ENCODE measurements around the gene MTCP1.

Gene MTCP1, protein sequence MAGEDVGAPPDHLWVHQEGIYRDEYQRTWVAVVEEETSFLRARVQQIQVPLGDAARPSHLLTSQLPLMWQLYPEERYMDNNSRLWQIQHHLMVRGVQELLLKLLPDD

DNA sequence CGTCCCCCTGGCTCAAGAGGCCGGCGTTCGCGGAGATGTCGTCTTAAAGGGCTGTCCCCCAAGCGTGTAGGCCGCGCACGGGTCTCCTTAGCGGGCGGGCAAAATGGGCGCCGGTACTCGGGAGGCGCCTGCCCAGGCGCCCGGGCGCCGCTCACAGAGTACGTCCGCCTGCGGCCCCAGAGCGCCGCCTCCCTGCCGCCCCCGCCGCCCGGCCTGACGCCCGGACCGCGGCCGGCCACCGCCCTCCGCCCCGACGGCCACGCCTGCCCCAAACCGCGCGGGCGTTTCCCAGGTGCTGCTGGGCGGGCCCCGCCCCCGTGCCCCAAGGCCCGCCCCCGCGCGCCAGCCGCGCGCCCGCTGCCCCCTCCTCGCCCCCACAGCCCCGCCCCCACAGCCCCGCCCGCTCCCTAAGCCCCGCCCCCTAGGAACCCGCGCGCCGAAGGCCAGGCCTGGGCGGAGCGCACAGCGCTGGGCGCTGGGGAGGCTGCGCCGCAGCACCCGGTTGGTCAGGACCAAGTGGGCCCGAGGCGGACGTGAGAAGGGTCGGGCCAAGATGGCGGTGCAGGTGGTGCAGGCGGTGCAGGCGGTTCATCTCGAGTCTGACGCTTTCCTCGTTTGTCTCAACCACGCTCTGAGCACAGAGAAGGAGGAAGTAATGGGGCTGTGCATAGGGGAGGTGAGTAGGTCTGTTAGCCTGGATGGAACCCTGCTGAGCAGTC lies at the start of gene MTCP1, which contains the start of the genes BRCC3 and CMC4:
Gene MTCP1, minus strand, starts transcription at position 162 of the 719 bp plus-strand sequence. CDS start 5,126 bp downstream, outside the sequence.
Gene BRCC3, plus strand, starts transcription at position 534 of the 719 bp plus-strand sequence. Its CDS starts 20 bp downstream, at position 554.
Gene CMC4, minus strand, starts transcription at position 162 of the 719 bp plus-strand sequence. CDS start 7,113 bp downstream, outside the sequence.
- no peak for DNase-seq

- DNase-seq: no peak
These were observed 44.4 kb upstream of the MTCP1 start for GRCh38 chrX:155115174-155115819.

DNA sequence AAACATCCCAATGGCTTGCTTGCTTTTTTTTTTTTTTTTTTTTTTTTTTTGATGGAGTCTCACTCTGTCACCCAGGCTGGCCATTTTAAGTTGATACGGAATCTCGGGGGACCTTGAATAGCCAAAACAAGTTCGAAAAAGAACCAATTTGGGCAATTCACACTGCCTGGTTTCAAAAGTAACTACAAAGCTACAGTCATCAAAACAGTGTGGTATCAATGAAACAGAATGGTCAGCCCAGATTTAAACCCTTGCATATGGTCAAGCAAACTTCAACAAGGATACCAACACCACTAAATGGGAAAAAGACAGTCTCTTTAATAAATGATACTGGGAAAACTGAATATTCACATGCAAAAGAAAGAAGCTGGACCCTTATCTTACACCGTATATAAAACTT lies 42.2 kb upstream of the MTCP1 start:
- DNase-seq: no peak

DNA sequence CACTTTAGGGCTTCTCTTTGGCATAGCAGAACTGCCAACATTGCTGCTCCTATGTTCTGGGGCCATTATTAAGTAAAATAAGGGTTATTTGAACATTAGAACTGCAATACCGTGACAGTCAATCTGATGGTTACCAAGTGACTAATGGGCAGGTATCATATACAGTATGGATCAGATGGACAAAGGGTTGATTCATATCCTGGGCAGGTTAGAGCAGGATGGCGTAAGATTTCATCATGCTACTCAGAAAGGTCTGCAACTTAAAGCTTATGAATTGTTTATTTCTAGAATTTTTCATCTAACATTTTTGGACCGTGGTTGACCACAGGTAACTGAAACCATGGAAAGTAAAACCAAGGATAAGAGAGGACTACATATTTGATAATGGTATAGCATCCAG lies 41.2 kb upstream of the MTCP1 start:
- no peak for DNase-seq

- DNase-seq: no peak
These were observed 37.5 kb upstream of the MTCP1 start for GRCh38 chrX:155108427-155108826.

DNA sequence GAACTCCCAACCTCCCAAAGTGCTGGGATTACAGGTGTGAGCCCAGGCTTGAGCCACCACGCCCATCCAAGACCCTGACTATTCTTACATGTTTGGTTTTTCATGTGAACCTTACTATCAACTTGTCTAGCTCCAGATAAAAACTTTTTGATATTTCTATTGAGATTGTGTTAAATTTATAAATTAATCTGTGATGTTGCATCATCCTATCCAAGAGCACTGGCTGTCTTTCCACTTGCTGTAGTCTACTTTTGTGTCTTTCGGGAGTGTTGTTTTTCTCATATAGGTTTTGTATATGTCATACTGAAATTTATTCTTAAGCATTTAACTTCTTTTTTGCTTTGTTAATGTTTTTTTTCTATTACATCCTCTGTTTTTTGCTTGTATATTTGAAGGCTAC lies 35.0 kb upstream of the MTCP1 start:
- no peak for DNase-seq

DNA sequence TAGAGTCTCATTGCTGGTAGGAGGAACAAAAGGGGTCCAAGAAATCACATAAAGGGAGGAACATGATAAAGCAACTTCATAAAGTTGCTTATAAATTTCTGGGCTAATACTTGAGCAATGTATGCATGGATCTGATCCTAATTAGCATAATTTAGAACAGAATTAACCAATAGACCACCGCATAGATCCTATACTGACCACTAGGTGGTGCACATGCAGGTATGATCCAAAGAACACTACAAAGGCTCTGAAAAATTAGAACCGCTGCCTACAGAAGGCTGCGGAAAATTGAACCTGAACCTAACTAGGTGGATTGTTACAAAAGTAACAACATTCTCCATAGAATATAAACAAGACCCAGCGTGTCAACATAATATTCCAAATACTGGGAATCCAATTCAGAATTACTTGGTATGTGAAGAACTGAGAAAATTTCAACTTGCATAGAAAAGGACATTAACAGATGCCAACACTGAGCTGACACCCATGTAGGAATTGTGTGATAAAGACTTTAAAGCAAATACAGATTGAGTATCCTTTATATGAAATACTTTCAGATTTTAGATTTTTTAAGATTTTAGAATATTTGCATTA lies 23.6 kb upstream of the MTCP1 start:
- no peak for DNase-seq

DNA sequence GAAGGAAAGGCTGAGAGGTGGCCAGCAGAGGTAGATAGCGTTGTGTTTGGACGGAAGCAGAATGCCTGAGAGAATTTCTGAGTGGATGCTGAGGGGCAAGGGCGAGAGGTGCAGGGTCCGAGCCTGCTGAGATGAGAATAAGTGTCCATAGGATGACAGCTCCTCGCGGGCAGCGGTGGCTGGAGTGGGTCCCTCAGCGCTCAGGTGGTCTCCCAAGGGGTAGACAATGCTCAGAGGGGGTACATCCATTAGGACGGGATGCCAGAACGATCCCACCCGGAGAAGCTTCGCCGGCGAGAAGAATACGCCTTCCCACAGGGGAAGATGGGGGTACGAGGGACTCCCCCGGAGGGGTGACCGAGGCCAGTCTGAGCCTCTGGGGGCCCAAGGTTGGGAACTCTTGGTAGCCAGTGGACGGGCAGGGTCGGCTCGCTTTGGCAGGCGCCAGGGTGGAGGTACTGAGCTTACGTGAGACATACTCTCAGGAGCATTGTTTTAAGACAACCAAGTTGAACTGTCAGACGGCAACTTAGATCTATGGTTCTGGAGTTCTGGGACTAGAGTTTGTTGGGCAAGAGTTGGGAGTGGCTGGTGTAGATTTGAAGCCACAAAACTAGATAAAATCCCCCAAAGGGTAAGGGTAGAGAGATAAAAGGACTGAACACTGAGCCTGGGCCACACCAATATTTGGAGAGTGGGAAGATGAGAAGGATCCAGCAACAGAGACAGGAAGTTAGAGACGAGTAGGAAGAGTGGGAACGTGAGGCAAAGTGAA lies 16.2 kb upstream of the MTCP1 start:
- DNase-seq: no peak

DNA sequence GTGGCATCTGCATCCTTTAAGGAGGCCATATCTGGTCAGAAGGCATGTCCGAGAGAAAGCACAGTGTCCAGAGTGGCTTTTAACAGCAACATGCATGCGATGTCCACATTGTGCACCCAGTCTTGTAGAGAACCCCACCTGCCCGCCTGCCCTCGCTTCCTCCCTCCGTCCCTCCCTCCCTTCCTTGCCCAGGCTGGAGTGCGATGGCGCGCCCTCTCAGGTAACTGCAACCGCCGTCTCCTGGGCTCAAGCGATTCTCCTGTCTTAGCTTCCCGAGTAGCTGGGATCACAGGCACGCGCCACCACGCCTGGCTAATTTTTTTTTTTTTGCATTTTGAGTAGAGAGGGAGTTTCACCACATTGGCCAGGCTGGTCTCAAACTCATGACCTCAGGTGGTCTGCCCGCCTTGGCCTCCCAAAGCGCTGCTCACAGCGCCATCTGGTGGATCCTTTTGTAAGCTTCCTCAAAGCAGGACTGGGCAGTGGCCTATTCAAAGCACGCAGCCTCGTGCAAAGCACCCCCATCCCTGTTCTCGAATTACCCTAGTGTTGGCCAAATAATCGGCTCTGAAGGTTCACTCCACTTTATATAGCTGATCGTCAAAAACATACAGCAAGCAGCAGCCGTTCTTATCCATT lies 15.4 kb upstream of the MTCP1 start:
- DNase-seq: no peak

GRCh38 chrX:155071694-155072280 lies 851 bp upstream of the MTCP1 start:
- DNase-seq: no peak

DNA sequence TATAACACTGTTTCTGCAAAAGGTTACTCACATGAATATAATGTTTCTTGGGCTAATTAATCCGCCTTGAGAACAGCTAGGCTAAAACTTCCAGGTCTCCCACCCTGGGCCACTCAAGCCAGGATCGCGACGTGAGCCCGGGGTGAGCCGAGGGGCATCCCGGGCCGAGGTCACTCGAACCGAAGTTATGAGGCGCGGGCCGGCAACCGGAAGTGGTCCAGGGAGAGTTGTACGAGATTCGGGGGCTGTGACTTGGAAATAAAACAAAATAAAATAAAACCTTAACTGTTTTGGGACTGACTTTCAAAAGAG lies 317 bp downstream of the MTCP1 start:
- no peak for DNase-seq

- no peak for DNase-seq
These were observed 898 bp downstream of the MTCP1 start for GRCh38 chrX:155070038-155070437.

GRCh38 chrX:155069414-155069813 lies 1.5 kb downstream of the MTCP1 start:
- DNase-seq: no peak

DNA sequence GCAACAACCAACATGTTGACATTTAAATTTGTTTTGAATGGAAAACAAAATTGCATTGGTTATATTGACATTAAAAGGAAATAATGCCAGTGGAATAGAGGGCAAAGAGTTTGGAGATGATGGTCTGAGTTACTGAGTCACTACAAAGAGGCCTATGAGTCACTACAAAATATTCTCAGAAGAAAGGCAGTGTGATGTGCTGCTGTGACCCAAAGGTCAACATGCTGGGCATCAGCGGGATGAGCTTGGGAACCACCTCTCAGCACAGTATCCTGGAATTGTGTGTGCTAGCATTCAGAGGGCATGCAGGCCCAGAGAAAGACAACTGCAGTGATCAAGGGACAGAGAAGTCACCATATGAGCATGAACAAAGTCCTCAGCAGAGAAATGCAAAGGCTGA lies 2.8 kb downstream of the MTCP1 start:
- no peak for DNase-seq

DNA sequence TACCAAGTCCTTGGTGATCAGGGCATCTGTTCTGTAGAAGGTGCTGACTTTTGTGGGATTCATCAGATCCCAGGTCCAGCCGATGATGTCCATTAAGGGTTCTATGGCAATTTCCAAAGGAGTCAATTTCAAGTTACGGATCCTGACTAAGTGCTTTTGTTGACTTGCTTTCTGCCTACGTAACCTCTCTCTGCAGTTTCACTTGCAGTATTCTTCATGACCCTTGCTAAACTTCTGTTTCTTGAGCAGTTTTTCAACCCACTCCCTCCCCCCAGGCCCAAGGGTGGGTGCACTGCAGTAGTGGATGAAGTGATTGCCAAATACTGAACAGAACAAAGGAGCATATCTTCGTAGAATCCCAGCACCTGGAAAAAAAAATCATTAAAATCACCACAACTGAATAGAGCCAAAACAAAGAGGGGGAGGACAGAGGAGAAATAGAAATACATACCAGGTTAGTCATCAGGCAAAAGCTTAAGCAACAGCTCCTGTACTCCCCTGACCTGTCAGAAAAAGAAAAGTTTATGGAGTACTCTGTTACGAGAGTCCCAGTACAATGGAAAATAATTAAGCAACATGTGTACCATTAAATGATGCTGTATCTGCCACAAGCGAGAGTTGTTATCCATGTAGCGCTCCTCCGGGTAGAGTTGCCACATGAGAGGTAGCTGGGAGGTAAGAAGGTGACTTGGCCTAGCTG lies 5.8 kb downstream of the MTCP1 start:
- no peak for DNase-seq

DNA sequence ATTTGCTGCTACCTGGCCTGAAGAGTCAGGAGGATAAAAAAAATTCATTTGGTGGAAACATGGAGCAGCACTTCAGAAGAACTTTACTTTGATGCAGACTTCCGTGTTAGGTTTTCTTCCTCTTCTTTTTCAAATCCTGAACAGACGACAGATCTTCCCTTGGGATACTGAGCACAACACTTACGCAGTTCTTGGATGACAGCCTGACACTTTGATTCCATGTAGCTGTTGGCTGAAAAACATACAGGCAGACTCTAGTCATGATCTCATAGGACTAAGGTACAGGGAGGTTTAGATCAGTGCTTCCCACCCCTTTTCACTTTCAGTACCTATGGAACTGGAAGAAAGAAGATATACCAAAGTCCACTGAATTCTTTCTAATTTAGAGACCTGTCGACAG lies 9.2 kb downstream of the MTCP1 start:
- DNase-seq: no peak

DNA sequence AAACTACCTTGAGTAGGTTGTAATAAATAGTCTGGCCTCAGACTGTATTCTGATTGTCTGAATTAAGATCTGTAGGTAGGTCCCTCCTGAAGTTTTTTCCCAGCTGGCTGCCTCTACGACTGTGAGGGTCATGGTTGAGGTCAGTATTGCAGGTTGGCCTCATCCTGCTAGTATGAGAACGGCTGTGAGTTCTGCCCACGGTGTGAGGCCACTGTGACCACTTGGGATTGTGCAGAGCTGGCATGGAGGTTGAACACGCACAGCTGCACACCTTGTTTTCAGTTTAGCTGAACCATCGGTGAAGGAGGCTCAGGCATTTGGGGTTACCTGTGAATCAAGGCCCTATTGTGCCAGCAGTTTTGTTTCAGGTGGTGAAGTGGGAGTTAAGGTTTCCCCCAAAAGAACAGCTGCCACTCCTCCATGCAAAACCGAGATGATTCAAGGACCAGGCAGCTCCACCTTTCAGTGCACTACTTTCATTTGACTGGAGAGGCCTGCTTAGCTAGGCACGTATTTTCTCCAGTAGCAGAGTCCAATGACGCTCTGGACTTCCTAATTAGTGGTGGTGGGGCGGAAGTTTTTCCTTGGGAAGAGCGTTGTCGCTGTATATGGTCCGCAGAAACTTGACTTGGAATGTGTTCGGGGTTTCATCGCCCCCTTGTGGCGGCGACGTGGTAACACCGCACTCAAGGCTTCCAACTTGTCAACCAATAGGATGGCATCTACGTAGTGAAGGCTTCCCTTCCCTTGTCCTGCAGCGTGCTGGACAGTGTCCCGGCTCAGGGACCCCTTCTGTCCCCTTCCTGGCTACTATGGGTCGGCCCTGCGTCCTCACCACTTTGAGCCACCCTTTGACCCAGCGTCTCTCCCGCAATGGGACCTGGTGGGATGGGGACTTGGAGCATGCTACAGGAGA lies 13.8 kb downstream of the MTCP1 start:
- DNase-seq: no peak

- no peak for DNase-seq
These were observed 14.5 kb downstream of the MTCP1 start for GRCh38 chrX:155056471-155056870.

DNA sequence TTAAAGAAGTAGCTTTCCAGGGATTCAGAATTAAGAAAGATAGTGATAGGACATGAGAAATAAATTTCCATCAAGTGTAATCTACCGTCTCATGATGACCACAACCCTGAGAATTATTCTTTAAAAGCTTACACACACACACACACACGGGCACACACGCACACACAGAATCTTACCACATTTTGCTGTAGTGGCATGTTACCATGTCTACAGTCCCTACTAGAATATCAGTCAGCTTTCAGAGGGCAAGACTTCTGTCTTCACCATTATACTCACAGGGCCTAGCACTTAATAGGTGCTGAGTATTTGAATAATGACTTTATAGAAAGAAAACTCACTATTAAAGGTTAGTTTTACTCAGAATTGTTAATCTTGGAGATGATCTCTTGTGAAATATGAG lies 15.4 kb downstream of the MTCP1 start:
- no peak for DNase-seq

GRCh38 chrX:155054255-155054654 lies 16.7 kb downstream of the MTCP1 start:
- no peak for DNase-seq

GRCh38 chrX:155053656-155054055 lies 17.3 kb downstream of the MTCP1 start:
- DNase-seq: no peak

All from NCI-H2081 treated with DMSO at 0.1 percent for 48 hours (cell line).